Stimulated activated CD8-positive, alpha-beta memory T cell treated with anti-CD3 and anti-CD28 coated beads, Interleukin-12 subunit alpha, Interleukin-12 subunit beta, amount 100 ng/mL, for 4 hours (primary cell): ENCODE measurements around the gene FBLN1.
"Not testable (repeated sequence)": the region's sequence is repeated elsewhere in the genome, so short reads cannot be mapped to it uniquely, and the experiment has no call there.

Experiments used
- DNase-seq: peaks from one replicate; pipeline ENCODE4 v3.0.0-alpha.2; 2020; ENCODE audit warnings: low read depth

The FBLN1 gene

DNA sequence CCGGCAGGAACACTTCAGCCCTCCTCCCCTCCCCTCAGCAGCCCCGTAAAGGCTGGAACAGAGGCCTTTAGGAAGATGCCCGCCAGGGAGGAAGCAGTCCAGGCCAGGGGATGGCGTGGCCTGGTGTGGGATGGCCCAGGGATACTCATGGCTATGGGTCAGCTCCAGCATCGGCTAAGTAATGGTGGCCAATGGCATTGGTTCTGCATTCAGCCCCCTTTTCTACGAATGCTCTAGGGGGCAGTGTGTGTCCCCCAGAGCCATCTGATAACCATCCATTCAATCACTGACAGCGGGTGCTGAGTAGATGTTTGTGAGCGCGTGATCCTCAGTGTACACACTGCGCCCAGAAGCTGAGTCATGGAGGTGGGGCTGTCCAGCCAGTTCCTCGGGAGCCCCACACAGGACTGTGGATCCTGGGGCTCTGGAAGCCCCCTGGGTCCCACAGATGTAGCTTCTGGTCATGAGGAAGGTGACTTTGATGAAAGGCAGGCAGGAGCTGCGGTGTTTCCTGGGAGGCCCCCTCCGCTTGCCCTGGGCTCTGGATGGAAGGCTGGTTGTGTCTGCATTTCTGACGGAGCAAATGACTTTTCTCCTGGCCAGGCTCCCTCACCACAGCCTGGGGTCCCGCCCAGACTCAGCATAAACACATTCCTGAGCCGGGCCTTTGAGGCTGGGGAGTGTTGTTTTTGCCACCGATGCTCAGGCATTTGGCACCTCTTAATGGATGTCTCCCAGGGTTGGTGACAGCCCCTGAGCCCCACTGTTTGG, 46.5 kb downstream of the FBLN1 start:
- no peak for DNase-seq

- DNase-seq: no peak
These were observed 47.2 kb downstream of the FBLN1 start for GRCh38 chr22:45549762-45550378.

- no peak for DNase-seq
These were observed 47.7 kb downstream of the FBLN1 start for GRCh38 chr22:45550416-45550815.

GRCh38 chr22:45550891-45551290, 48.2 kb downstream of the FBLN1 start:
- DNase-seq: no peak

DNA sequence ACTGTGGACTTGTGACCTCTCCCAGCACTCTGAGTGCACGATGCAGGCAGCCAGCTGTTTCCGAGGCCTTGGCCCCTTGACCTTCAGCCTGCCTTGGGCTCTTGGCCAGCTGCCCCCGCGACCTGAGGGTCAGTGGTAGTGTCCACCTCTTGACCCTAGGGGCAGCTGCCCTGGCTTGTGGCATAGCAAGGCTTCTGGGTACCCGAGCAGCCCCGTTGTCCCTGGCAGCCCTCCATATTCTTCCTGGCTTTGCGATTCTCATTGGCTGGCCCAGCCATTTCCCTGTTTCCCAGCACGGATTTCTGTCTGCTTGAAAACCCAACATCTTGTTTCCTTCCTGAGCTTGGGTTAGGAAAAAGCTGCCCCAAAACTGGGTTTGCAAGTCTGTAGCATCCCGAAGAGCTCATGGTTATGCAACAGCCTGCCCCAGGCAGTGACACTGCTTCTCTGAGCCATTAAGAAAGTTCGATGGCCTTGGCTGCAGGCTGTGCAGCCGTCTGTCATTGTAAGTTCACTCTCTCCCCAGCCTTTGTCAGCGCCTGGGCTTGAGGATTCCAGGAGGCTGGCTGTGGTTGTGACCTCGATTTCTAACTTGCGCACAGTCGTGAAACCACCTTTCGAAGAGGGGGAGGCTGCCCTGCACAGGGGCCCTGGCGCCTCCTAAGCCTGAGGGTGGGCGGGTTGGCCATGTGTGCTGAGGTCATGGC, 48.8 kb downstream of the FBLN1 start:
- DNase-seq: no peak

DNA sequence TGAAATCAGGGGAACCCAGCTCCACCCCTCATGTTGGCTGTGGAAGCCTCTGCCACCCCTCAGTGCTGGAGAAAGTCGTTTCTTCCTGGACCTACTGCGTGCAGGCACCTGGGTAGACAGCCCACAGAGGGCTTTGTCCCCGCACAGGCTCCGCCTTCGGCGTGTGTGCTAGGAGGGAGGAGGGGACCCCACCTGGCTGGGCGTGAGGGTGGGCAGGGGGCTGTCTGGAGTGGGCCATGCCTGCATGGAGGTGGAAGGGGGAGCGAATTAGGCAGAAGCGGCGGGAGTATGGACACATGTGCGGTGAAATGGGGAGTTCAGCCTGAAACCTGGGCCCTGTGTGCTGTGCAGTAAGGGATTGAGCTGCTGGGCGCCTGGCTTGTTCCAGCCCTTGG, 49.3 kb downstream of the FBLN1 start:
- no peak for DNase-seq

DNA sequence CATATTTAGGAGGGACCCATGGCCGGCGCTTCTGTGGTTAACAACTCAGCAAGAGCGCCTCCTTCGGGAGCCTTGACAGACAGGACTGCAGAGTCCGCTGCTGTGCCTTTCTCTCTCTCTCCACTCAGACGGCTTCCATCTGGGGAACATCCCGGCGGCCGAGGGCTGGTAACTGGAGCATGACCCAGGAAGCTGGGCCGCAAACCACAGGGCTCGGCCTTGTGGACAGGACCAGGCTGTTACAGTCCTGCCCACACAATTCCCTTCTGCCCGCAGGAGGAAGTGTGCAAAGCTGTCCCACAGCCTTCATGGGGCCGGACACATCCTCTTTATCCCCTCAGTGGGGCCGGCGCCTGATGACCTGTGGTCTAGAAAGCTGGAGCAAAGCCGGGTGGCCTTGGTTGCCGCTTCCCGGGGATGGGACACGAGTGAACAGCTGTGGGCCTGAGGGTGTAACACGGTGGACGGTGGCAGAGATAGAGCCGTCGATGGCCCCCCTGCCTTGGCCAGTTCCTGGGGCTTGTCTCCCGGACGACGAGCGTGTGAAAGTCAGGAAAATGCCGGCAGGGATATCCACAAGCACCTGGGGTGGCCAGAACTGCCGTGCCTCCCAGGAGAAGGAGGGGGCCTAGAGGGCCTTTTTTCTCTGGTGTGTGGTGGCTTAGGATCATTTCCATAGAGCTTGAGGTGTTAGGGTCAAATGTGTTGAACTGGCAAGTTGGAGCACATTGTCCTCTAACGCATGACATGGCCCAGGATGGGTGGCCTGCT, 50.1 kb downstream of the FBLN1 start:
- no peak for DNase-seq

GRCh38 chr22:45553351-45554039, 50.8 kb downstream of the FBLN1 start:
- DNase-seq: no peak

- DNase-seq: no peak
These were observed 51.3 kb downstream of the FBLN1 start for GRCh38 chr22:45554040-45554406.

DNA sequence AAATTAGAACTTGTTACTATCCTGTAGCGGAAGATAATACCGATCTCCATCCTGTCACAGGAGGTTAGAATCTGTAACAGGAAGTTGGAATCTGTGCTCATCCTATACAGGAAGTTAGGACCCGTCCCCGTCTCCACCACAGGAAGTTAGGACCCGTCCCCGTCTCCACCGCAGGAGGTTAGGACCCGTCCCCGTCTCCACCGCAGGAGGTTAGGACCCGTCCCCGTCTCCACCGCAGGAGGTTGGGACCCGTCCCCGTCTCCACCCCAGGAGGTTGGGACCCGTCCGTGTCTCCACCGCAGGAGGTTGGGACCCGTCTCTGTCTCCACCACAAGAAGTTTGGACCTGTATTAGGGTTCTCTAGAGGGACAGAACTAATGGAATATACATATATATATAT, 52.2 kb downstream of the FBLN1 start:
- DNase-seq: no peak

DNA sequence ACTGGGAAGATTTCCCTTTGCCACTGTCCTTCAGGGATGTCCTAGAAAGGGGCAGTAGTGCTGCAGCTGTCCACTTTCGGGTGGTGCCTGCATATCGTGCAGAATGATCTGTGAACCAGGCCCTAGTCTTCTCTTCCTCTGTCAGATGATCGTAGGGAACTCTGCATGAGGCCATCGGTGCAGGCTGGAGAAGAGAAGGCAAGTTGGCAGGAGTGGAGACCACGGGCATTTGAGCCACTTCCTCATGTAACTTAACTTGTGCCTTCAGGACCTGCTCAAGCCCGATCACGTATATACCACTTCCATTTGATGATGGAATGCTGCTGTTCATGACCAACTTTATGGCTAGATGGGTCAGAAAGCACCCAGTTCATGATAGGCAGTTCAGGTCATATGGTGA, 55.2 kb downstream of the FBLN1 start:
- DNase-seq: not testable (repeated sequence)

- DNase-seq: not testable (repeated sequence)
These were observed 57.4 kb downstream of the FBLN1 start for GRCh38 chr22:45560092-45560491.

GRCh38 chr22:45560761-45561160, 58.1 kb downstream of the FBLN1 start:
- DNase-seq: not testable (repeated sequence)

GRCh38 chr22:45562102-45562501, 59.4 kb downstream of the FBLN1 start:
- no peak for DNase-seq

GRCh38 chr22:45562537-45563361, 60.1 kb downstream of the FBLN1 start:
- no peak for DNase-seq

DNA sequence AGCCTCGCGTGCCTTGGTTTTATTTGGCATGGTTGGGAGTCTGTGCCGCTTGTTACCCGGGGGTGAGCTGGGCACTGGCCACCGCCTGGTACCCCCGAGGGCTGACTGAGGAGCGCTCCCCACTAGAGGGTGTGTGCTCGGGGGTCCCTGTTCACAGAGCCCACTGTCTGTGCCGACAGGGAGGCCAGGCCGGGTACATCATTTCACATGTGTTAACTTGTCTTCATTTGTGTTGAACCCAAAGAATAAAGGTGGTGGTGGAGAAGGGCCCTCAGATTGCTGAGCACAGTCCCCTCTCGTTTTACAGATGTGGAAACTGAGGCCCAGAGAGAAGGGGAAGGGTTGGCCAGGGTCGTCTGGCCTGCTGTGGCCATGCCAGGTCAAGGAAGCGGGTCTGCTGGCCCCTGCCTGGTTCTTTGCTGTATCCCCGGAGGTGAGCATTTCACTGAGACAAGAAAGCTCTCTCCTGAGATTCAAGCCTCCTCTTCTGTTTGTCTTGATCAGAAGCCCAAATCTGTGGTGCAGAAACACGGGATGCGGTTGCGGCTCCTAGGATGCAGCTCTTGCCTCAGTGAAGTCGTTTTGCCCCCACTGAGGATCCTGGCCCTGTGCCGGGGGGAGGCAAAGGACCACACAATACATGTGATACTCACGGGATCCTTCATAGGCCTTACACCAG, 60.8 kb downstream of the FBLN1 start:
- DNase-seq: no peak

- no peak for DNase-seq
These were observed 61.8 kb downstream of the FBLN1 start for GRCh38 chr22:45564349-45565030.

GRCh38 chr22:45565171-45565570, 62.5 kb downstream of the FBLN1 start:
- no peak for DNase-seq

GRCh38 chr22:45565973-45566372, 63.3 kb downstream of the FBLN1 start:
- DNase-seq: no peak

- DNase-seq: no peak
These were observed 65.5 kb downstream of the FBLN1 start for GRCh38 chr22:45568213-45568612.
